ENCODE results near the gene GASK1A. TPM values are rescaled to one million over a fixed set of nuclear protein-coding genes. Genes with fewer than 3 reads are reported as not detected.

GASK1A gene
- total RNA-seq, 2 experiments from 2014 or later, result 0.28 TPM; not detected in 1

- ChIA-PET POLR2A (interaction anchor here (1.3 kb wide), 1 partner anchor 9 kb away, joined by 3 read pairs; no protein-coding TSS in a partner anchor), CTCF (no interaction called here)
- TF ChIP-seq CTCF (IDR thresholded peaks at IDR 0.05), result no peak
- H3K27ac Mint-ChIP-seq, result no peak overlapping the region
- no peaks in the 10 kb centered on the region for H3K27me3 ChIP-seq (ENCODE audit: control insufficient read depth in 1 of 2, insufficient read depth in 2 of 2, low read length in 2 of 2)
- no peaks in the 10 kb centered on the region for H3K9me3 Mint-ChIP-seq
- no peaks in the 10 kb centered on the region for H3K36me3 Mint-ChIP-seq (ENCODE audit: low read depth)
- no peak overlapping the region for H3K4me3 ChIP-seq (ENCODE audit: low read length)
- intact Hi-C loops (cut with DNase I, micrococcal nuclease), result no loop called here
- peaks cover 11 to 21% of the 10 kb centered on the region in 2 experiments for H3K9me3 ChIP-seq (ENCODE audit: control insufficient read depth in 1 of 2, insufficient read depth in 1 of 2, low read length in 2 of 2)
- peaks cover 85% of the 10 kb centered on the region for H3K4me1 ChIP-seq (ENCODE audit: insufficient read depth, low read length)
- no peaks in the 10 kb centered on the region for H3K4me1 Mint-ChIP-seq (ENCODE audit: low read depth)
- peak overlapping the region; percentile 48 for H3K4me3 Mint-ChIP-seq
- H3K36me3 ChIP-seq (ENCODE audit: insufficient read depth, low read length), result no peaks in the 10 kb centered on the region
- no peaks in the 10 kb centered on the region for H3K27me3 Mint-ChIP-seq
- no peak overlapping the region for H3K27ac ChIP-seq (ENCODE audit: low read depth in 1 of 2, low read length in 2 of 2)
- DNase-seq (peak in 1 of 14 experiments; percentile 13), ATAC-seq (ENCODE audit: poor library complexity) (no peak)
Observed at GRCh38 chr3:43021186-43021585, 42.1 kb downstream of the GASK1A start.

DNA sequence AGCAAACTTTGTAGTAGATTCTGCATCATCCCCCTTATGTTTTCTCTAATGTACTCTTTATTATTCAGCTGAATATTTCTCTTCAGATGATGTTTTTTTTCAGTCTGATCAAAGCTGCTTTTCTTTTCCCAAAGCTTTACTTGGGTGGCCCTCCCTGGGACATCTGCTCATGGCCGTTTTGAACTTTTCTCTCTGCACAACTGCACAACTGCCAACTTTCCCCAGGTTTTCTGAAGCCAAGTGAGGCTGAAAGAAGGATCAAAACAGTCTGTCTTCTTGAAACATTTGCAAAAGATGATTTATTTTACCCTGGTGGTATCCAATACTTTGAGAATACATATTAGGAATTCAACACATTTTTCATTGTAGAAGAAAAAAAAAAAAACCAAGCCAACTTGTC, 43.0 kb downstream of the GASK1A start:
- ATAC-seq (ENCODE audit: poor library complexity), result no peak
- POLR2A ChIA-PET, result interaction anchor here (0.9 to 1.3 kb wide), 3 partner anchors 8 to 141 kb away, joined by 3 read pairs; no protein-coding TSS in a partner anchor
- H3K4me3 Mint-ChIP-seq, result no peak overlapping the region

DNA sequence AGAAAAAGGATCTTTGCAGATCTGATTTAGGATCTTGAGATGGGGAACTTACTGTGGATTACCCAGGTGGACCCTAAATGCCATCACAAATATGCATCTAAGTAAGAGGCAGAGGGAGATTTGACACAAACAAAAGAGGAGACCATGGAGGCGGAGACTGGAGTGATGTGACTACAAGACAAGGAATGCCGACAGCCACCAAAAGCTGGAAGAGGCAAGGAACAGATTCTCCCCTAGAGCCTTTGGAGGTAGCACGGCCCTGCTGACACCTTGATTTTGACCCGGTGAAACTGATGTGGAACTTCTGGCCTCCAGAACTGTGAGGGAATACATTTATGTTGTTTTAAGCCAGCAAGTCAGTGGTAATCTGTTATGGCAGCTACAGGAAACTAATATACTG, 44.0 kb downstream of the GASK1A start:
- H3K4me1 Mint-ChIP-seq (ENCODE audit: low read depth), result no peaks in the 10 kb centered on the region
- no peaks in the 10 kb centered on the region for H3K9me3 Mint-ChIP-seq
- ATAC-seq (ENCODE audit: poor library complexity) (no peak), DNase-seq (no peak)
- H3K27ac Mint-ChIP-seq, result no peak overlapping the region
- no peak for TF ChIP-seq CTCF (IDR thresholded peaks at IDR 0.05)
- CTCF ChIA-PET, result no interaction called here
- intact Hi-C loops (cut with DNase I, micrococcal nuclease), result no loop called here
- no peak overlapping the region for H3K4me3 ChIP-seq (ENCODE audit: low read length)
- no peaks in the 10 kb centered on the region for H3K27me3 Mint-ChIP-seq
- H3K27ac ChIP-seq (ENCODE audit: low read depth in 1 of 2, low read length in 2 of 2), result peak overlapping the region in 1 of 2 donors; percentile 35
- H3K36me3 Mint-ChIP-seq (ENCODE audit: low read depth), result no peaks in the 10 kb centered on the region
- H3K9me3 ChIP-seq (ENCODE audit: control insufficient read depth in 1 of 2, insufficient read depth in 1 of 2, low read length in 2 of 2), result peaks cover 4 to 6% of the 10 kb centered on the region in 2 experiments
- no peaks in the 10 kb centered on the region for H3K27me3 ChIP-seq (ENCODE audit: control insufficient read depth in 1 of 2, insufficient read depth in 2 of 2, low read length in 2 of 2)
- peaks cover 73% of the 10 kb centered on the region for H3K4me1 ChIP-seq (ENCODE audit: insufficient read depth, low read length)
- POLR2A ChIA-PET, result interaction anchor here (0.8 to 1.8 kb wide), 8 partner anchors 8 to 324 kb away, joined by 3 to 10 read pairs (median 5); no protein-coding TSS in a partner anchor
- H3K36me3 ChIP-seq (ENCODE audit: insufficient read depth, low read length), result no peaks in the 10 kb centered on the region
- H3K4me3 Mint-ChIP-seq, result peak overlapping the region; percentile 78

More for the DNA sequence above, 43.0 kb downstream of the GASK1A start:
- no peak overlapping the region for H3K27ac Mint-ChIP-seq
- TF ChIP-seq CTCF (IDR thresholded peaks at IDR 0.05), result no peak
- H3K9me3 Mint-ChIP-seq, result no peaks in the 10 kb centered on the region
- Histone ChIP-seq H3K9me3 (ENCODE audit: control insufficient read depth in 1 of 2, insufficient read depth in 1 of 2, low read length in 2 of 2) (peaks cover 4 to 13% of the 10 kb centered on the region in 2 experiments), H3K4me3 (ENCODE audit: low read length) (no peak overlapping the region), H3K27me3 (ENCODE audit: control insufficient read depth in 1 of 2, insufficient read depth in 2 of 2, low read length in 2 of 2) (no peaks in the 10 kb centered on the region), H3K36me3 (ENCODE audit: insufficient read depth, low read length) (no peaks in the 10 kb centered on the region), H3K27ac (ENCODE audit: low read depth in 1 of 2, low read length in 2 of 2) (peak overlapping the region in 1 of 2 donors; percentile 33), H3K4me1 (ENCODE audit: insufficient read depth, low read length) (peaks cover 76% of the 10 kb centered on the region)
- H3K36me3 Mint-ChIP-seq (ENCODE audit: low read depth), result no peaks in the 10 kb centered on the region
- no peaks in the 10 kb centered on the region for H3K4me1 Mint-ChIP-seq (ENCODE audit: low read depth)
- intact Hi-C loops (cut with DNase I, micrococcal nuclease), result no loop called here
- CTCF ChIA-PET, result no interaction called here
- no peaks in the 10 kb centered on the region for H3K27me3 Mint-ChIP-seq
- DNase-seq, result no peak
